GM21723 (cell line): ENCODE results near the gene SH3RF3.
A peak's percentile ranks its signal among the peaks of the same experiment; 100 is the strongest.
"Not testable (repeated sequence)": the region's sequence is repeated elsewhere in the genome, so short reads cannot be mapped to it uniquely, and the experiment has no call there.

ENCODE experiments used
- ATAC-seq: cut with Tn5 transposase; IDR thresholded peaks from one replicate; pipeline ENCODE4 v1.9.1; 2021; ENCODE audit warnings: mild to moderate bottlenecking, moderate library complexity; ENCODE audit not compliant: unreplicated experiment

Gene SH3RF3

GRCh38 chr2:109214651-109215371 is 85.8 kb downstream of the SH3RF3 start:
- no peak for ATAC-seq

GRCh38 chr2:109215866-109216265 is 86.9 kb downstream of the SH3RF3 start:
- ATAC-seq = no peak

- no peak for ATAC-seq
Observed at GRCh38 chr2:109216332-109216731, 87.3 kb downstream of the SH3RF3 start.

GRCh38 chr2:109217362-109218086 is 88.5 kb downstream of the SH3RF3 start:
- no peak for ATAC-seq

GRCh38 chr2:109218087-109218791 is 89.2 kb downstream of the SH3RF3 start:
- peak; percentile 55 for ATAC-seq

DNA sequence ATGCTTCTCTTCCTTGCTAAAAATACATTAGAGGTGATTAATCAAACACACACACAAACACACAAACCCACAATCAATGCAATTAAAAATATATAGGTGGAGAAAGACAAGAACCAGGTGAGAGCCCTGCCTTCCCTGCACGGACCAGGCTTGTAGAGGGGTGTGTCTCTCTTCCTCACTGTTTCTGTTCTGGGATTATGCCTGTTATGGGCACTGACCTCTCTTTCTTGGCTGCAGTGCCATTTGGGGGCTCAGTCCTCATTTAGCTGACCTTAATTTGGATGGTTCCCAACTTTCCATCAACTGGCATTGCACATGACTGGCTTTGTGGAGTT is 89.8 kb downstream of the SH3RF3 start:
- ATAC-seq = no peak

GRCh38 chr2:109220860-109221259 is 91.9 kb downstream of the SH3RF3 start:
- ATAC-seq = no peak

GRCh38 chr2:109221316-109221715 is 92.3 kb downstream of the SH3RF3 start:
- ATAC-seq = not testable (repeated sequence)

GRCh38 chr2:109222422-109222821 is 93.4 kb downstream of the SH3RF3 start:
- no peak for ATAC-seq

GRCh38 chr2:109222825-109223471 is 93.9 kb downstream of the SH3RF3 start:
- no peak for ATAC-seq

DNA sequence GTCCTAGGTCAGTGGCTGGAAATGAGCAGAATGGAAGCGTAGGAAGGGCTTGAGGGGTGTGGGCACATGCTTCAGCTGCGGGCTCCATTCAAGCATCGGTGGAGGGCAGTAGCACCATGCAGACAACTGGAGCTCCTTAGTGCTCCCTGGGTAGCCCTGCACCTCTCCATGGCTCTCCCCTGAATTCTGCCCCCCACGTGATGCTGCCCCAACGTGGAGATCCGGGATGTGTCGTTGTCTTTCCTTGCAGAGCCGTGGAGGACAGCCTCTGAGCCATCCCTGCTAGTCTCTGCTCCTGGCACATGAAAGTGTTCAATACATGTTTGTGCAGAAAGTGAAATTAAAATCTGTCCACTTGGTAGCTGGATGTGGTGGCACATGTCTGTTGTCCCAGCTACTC is 94.5 kb downstream of the SH3RF3 start:
- no peak for ATAC-seq

GRCh38 chr2:109224341-109224740 is 95.3 kb downstream of the SH3RF3 start:
- not testable (repeated sequence) for ATAC-seq

DNA sequence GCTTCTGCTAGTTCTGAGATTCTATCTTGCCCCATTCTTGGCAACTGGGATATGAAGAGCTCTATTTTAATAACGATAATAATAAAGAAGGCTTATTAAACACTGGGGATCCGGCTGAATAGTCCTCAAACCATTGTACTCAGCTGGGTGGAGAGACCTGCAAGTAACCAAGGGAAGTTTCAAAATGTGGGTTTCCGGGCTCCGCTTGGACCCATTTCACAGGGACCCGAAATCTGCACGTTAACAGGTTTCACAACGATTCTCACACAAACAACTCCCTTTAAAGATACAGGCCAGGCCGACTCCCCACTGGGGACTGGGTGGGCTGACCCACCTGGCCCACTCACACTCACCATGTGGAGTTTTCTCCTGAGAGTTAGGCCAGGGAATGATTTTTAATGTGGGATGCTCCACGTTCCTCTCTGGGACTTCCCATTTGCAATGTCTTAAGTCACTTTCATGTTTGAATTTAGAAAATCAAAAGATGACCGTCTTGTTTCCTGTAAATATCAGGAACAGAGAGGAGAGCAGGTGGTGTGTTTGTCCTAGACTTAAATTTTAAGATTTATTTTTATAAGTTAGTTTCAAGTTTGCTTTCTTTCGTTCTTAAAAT is 96.3 kb downstream of the SH3RF3 start:
- no peak for ATAC-seq

DNA sequence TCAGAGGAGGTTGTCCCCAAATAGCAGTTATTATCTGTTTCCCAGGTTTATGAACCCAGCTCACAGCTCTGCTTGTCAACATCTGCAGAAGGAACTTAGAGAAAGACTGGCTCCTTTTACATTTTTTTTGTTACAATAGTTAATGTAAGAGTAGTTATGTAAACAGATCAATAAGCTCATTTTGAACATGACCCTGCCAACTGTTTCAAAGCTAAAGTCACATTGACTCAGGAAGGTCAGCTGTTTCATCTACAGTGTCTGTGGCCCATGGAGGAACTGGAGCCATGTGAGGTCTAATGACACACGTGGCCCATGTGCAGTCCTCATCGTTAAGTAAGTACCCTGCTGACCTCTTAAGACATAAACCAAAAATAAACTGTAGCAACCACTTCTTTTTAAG is 97.1 kb downstream of the SH3RF3 start:
- no peak for ATAC-seq

- no peak for ATAC-seq
Observed at GRCh38 chr2:109226622-109227021, 97.6 kb downstream of the SH3RF3 start.

- no peak for ATAC-seq
Observed at GRCh38 chr2:109229094-109229675, 100.2 kb downstream of the SH3RF3 start.

- no peak for ATAC-seq
Observed at GRCh38 chr2:109230941-109231420, 102.0 kb downstream of the SH3RF3 start.

GRCh38 chr2:109231428-109231827 is 102.4 kb downstream of the SH3RF3 start:
- ATAC-seq = no peak

- no peak for ATAC-seq
Observed at GRCh38 chr2:109231996-109232705, 103.1 kb downstream of the SH3RF3 start.

- ATAC-seq = no peak
Observed at GRCh38 chr2:109232909-109233308, 103.9 kb downstream of the SH3RF3 start.
